CD4-positive, alpha-beta T cell treated with Interleukin-6 at 100 ng/mL for 8 hours (primary cell): Measurements from ENCODE around the gene ABLIM2.

Experiments used
- DNase-seq: peaks from one replicate; pipeline ENCODE4 v3.0.0-alpha.2; 2020; ENCODE audit warnings: mixed read lengths, low spot score

Gene ABLIM2

GRCh38 chr4:8103421-8104390 is 54.9 kb downstream of the ABLIM2 start:
- no peak for DNase-seq

- no peak for DNase-seq
Observed at GRCh38 chr4:8102831-8103230, 55.8 kb downstream of the ABLIM2 start.

GRCh38 chr4:8102076-8102355 is 56.6 kb downstream of the ABLIM2 start:
- no peak for DNase-seq

- no peak for DNase-seq
Observed at GRCh38 chr4:8101213-8102075, 57.2 kb downstream of the ABLIM2 start.

GRCh38 chr4:8099981-8100464 is 58.6 kb downstream of the ABLIM2 start:
- DNase-seq, result no peak

GRCh38 chr4:8098506-8098905 is 60.1 kb downstream of the ABLIM2 start:
- no peak for DNase-seq

GRCh38 chr4:8097721-8098345 is 60.8 kb downstream of the ABLIM2 start:
- no peak for DNase-seq

GRCh38 chr4:8097141-8097541 is 61.5 kb downstream of the ABLIM2 start:
- DNase-seq, result no peak

GRCh38 chr4:8096690-8097061 is 61.9 kb downstream of the ABLIM2 start:
- DNase-seq, result no peak

- DNase-seq, result no peak
Observed at GRCh38 chr4:8095956-8096689, 62.5 kb downstream of the ABLIM2 start.

GRCh38 chr4:8093587-8094274 is 64.9 kb downstream of the ABLIM2 start:
- DNase-seq, result no peak

- no peak for DNase-seq
Observed at GRCh38 chr4:8092282-8092681, 66.3 kb downstream of the ABLIM2 start.

- DNase-seq, result no peak
Observed at GRCh38 chr4:8090744-8091301, 67.8 kb downstream of the ABLIM2 start.

- no peak for DNase-seq
Observed at GRCh38 chr4:8090312-8090711, 68.3 kb downstream of the ABLIM2 start.

GRCh38 chr4:8089862-8090261 is 68.8 kb downstream of the ABLIM2 start:
- DNase-seq, result no peak

GRCh38 chr4:8088966-8089491 is 69.6 kb downstream of the ABLIM2 start:
- no peak for DNase-seq

- no peak for DNase-seq
Observed at GRCh38 chr4:8087921-8088495, 70.6 kb downstream of the ABLIM2 start.

- no peak for DNase-seq
Observed at GRCh38 chr4:8086783-8087445, 71.7 kb downstream of the ABLIM2 start.

- DNase-seq, result no peak
Observed at GRCh38 chr4:8085491-8086117, 73.0 kb downstream of the ABLIM2 start.
